GM19351 (cell line): ENCODE measurements around the gene TMPRSS6.
"Not testable (repeated sequence)": the region's sequence is repeated elsewhere in the genome, so short reads cannot be mapped to it uniquely, and the experiment has no call there.

Experiments
- ATAC-seq: cut with Tn5 transposase; IDR thresholded peaks from one replicate; pipeline ENCODE4 v1.9.1; 2021; ENCODE audit warnings: mild to moderate bottlenecking, moderate library complexity; ENCODE audit not compliant: unreplicated experiment

The TMPRSS6 gene

GRCh38 chr22:37089434-37089833 lies 20.1 kb downstream of the TMPRSS6 start:
- ATAC-seq, result no peak

- no peak for ATAC-seq
Observed at GRCh38 chr22:37088750-37089408, 20.6 kb downstream of the TMPRSS6 start.

GRCh38 chr22:37088108-37088605 lies 21.4 kb downstream of the TMPRSS6 start:
- no peak for ATAC-seq

- ATAC-seq, result no peak
Observed at GRCh38 chr22:37086184-37086583, 23.3 kb downstream of the TMPRSS6 start.

GRCh38 chr22:37084385-37084784 lies 25.1 kb downstream of the TMPRSS6 start:
- no peak for ATAC-seq

GRCh38 chr22:37083914-37084313 lies 25.6 kb downstream of the TMPRSS6 start:
- ATAC-seq, result no peak

- ATAC-seq, result no peak
Observed at GRCh38 chr22:37082251-37082873, 27.2 kb downstream of the TMPRSS6 start.

- ATAC-seq, result no peak
Observed at GRCh38 chr22:37080838-37081237, 28.7 kb downstream of the TMPRSS6 start.

- ATAC-seq, result no peak
Observed at GRCh38 chr22:37080438-37080837, 29.1 kb downstream of the TMPRSS6 start.

GRCh38 chr22:37079668-37080171 lies 29.8 kb downstream of the TMPRSS6 start:
- ATAC-seq, result no peak

GRCh38 chr22:37079158-37079557 lies 30.4 kb downstream of the TMPRSS6 start:
- no peak for ATAC-seq

GRCh38 chr22:37077802-37078448 lies 31.6 kb downstream of the TMPRSS6 start:
- no peak for ATAC-seq

- no peak for ATAC-seq
Observed at GRCh38 chr22:37075822-37076433, 33.6 kb downstream of the TMPRSS6 start.

- ATAC-seq, result no peak
Observed at GRCh38 chr22:37075046-37075445, 34.5 kb downstream of the TMPRSS6 start.

- ATAC-seq, result no peak
Observed at GRCh38 chr22:37074537-37074936, 35.0 kb downstream of the TMPRSS6 start.

GRCh38 chr22:37072673-37073072 lies 36.8 kb downstream of the TMPRSS6 start:
- no peak for ATAC-seq

GRCh38 chr22:37071850-37072592 lies 37.5 kb downstream of the TMPRSS6 start:
- not testable (repeated sequence) for ATAC-seq

GRCh38 chr22:37070744-37071143 lies 38.8 kb downstream of the TMPRSS6 start:
- ATAC-seq, result no peak

- no peak for ATAC-seq
Observed at GRCh38 chr22:37070334-37070733, 39.2 kb downstream of the TMPRSS6 start.

GRCh38 chr22:37069719-37070118 lies 39.8 kb downstream of the TMPRSS6 start:
- ATAC-seq, result no peak

- ATAC-seq, result no peak
Observed at GRCh38 chr22:37069319-37069718, 40.2 kb downstream of the TMPRSS6 start.
